Fibroblast of lung (primary cell): ENCODE data around the gene OR10G3.

Source experiments
- CTCF ChIP-seq, 2 donors: IDR thresholded peaks in 1 of 2; conservative IDR thresholded peaks in 1 of 2; 1 replicate in 1 of 2; 2 replicates in 1 of 2; pipeline ENCODE4 v1.5.1; 2011 to 2012; ENCODE audit warnings: low read length in 2 of 2, control low read depth in 1 of 2, inconsistent platforms in 1 of 2, low read depth in 1 of 2, mild to moderate bottlenecking in 1 of 2
- EZH2 ChIP-seq: IDR thresholded peaks from 2 replicates; pipeline ENCODE4 v1.5.1; 2012; ENCODE audit warnings: low read length, control low read depth, mild to moderate bottlenecking; ENCODE audit errors: missing control alignments

DNA sequence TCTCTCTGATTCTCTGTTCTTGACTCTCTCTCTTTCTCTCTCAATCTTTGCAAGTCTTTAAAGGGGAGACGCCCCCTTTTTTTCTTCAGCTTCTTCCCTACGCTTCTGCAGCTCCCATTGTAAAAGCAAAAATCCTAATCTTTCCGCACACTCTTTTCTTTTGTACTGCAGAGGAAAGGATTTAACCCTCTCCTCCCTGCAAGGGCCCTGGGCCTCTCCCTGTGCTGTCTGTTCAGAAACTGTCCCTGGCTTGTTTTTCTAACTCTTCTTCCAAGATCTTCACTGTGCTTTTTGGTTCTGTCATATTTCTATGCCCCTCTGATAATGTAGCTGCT is 42.8 kb downstream of the OR10G3 start:
- no peak for TF ChIP-seq CTCF (conservative IDR thresholded peaks at IDR 0.05 in 1 of 2, IDR thresholded peaks at IDR 0.05 in 1 of 2; ENCODE audit: low read depth in 1 of 2, low read length in 2 of 2)
- no peak for TF ChIP-seq EZH2
